HT1080 (cell line): ENCODE data around the gene MED25. TPM values are rescaled to one million over a fixed set of nuclear protein-coding genes. Genes with fewer than 3 reads are reported as not detected.

Experiments
- small RNA-seq: library from RNA; depleted of rRNA; stranded (forward); fragments of <200 nt; gene quantifications from one replicate; pipeline ENCODE3, GENCODE V24; 2014
- total RNA-seq: library from RNA; depleted of rRNA; stranded (reverse); fragments of >200 nt; shearing (Covaris generic); gene quantifications from 2 replicates; pipeline ENCODE4 v1.2.3, GENCODE V29; 2014; rRNA removed

The MED25 gene
- total RNA-seq, 1 experiment from 2014 or later: 18.7 TPM

Small RNA genes within 50 kb of the gene (small RNA-seq; reads per million reads assigned to genes)
- gene MIR4749: not detected
- gene MIR6799: not detected

Other genes starting within 250 kb of the MED25 start
- gene NOSIP, start 237.7 kb upstream of the MED25 start, total RNA-seq: 140 and 203 TPM in 2 replicates
- 0.70 and 1.1 TPM in 2 replicates for gene PRRG2, start 237.0 kb upstream of the MED25 start, total RNA-seq
- 3.4 and 6.5 TPM in 2 replicates for gene PRR12, start 227.1 kb upstream of the MED25 start, total RNA-seq
- 23.5 and 26.7 TPM in 2 replicates for gene RRAS, start 178.1 kb upstream of the MED25 start, total RNA-seq
- 21.2 and 31.7 TPM in 2 replicates for gene SCAF1, start 176.1 kb upstream of the MED25 start, total RNA-seq
- gene IRF3, start 152.4 kb upstream of the MED25 start, total RNA-seq: 55.9 and 62.7 TPM in 2 replicates
- 21.2 and 26.0 TPM in 2 replicates for gene BCL2L12, start 152.4 kb upstream of the MED25 start, total RNA-seq
- 540 and 551 TPM in 2 replicates for gene PRMT1, start 141.0 kb upstream of the MED25 start, total RNA-seq
- gene ADM5, start 128.7 kb upstream of the MED25 start, total RNA-seq: 9.6 and 11.1 TPM in 2 replicates
- gene CPT1C, start 127.2 kb upstream of the MED25 start, total RNA-seq: 0.84 TPM in 1 of 2 replicates, not detected in the other
- gene TSKS, start 55.0 kb upstream of the MED25 start, total RNA-seq: not detected in 2 replicates
- 63.5 and 75.0 TPM in 2 replicates for gene AP2A1, start 51.3 kb upstream of the MED25 start, total RNA-seq
- 69.5 and 72.2 TPM in 2 replicates for gene FUZ, start 5.0 kb upstream of the MED25 start, total RNA-seq
- 63.8 and 77.1 TPM in 2 replicates for gene PTOV1, start 32.9 kb downstream of the MED25 start, total RNA-seq
- gene PNKP, start 49.3 kb downstream of the MED25 start, total RNA-seq: 55.5 and 57.2 TPM in 2 replicates
- gene AKT1S1, start 59.1 kb downstream of the MED25 start, total RNA-seq: 30.4 and 46.2 TPM in 2 replicates
- 5.5 and 9.8 TPM in 2 replicates for gene TBC1D17, start 59.4 kb downstream of the MED25 start, total RNA-seq
- 0.13 and 0.24 TPM in 2 replicates for gene IL4I1, start 78.6 kb downstream of the MED25 start, total RNA-seq
- 13.6 and 17.4 TPM in 2 replicates for gene ATF5, start 110.9 kb downstream of the MED25 start, total RNA-seq
- gene NUP62, start 111.2 kb downstream of the MED25 start, total RNA-seq: 72.9 and 91.9 TPM in 2 replicates
- gene SIGLEC11, start 142.9 kb downstream of the MED25 start, total RNA-seq: not detected in 2 replicates
- gene VRK3, start 207.1 kb downstream of the MED25 start, total RNA-seq: 18.9 and 20.9 TPM in 2 replicates
- gene ZNF473, start 207.7 kb downstream of the MED25 start, total RNA-seq: 10.1 and 10.4 TPM in 2 replicates